MCF 10A (cell line): ENCODE results near the gene TAS2R30. TPM values are rescaled to one million over a fixed set of nuclear protein-coding genes. Genes with fewer than 3 reads are reported as not detected.

ENCODE experiments used
- BruUV-seq: library from RNA; stranded (reverse); fragments of 400-500 nt; replicated peaks from 2 replicates; lab custom pipeline; 2021; lab: Mats Ljungman, UMichigan
- CTCF ChIA-PET: fragments of 300-600 bp; sonication (Branson Sonifier 250); formaldehyde crosslinking; extraction: SDS; loops from one replicate; lab custom pipeline; 2021; ENCODE audit warnings: antibody characterized with exemption, inconsistent platforms; lab: Yijun Ruan, JAX
- POLR2A ChIA-PET: fragments of 300-600, 350-650 bp; sonication (Branson Sonifier 250); formaldehyde crosslinking; extraction: SDS; loops from one replicate; lab custom pipeline; 2020; ENCODE audit warnings: antibody characterized with exemption, inconsistent platforms; lab: Yijun Ruan, JAX
- DNase-seq: peaks from one replicate; pipeline ENCODE4 v3.0.0-alpha.2; 2018; ENCODE audit not compliant: unreplicated experiment
- H3K27ac Mint-ChIP-seq: one replicate; pipeline ENCODE4 v1.8.0; 2022; ENCODE audit warnings: mild to moderate bottlenecking, low read depth, mixed read lengths; ENCODE audit not compliant: unreplicated experiment
- H3K27me3 Mint-ChIP-seq: one replicate; pipeline ENCODE4 v1.8.0; 2022; ENCODE audit warnings: mixed read lengths; ENCODE audit not compliant: insufficient read depth, unreplicated experiment
- H3K36me3 Mint-ChIP-seq: one replicate; pipeline ENCODE4 v1.8.0; 2022; ENCODE audit warnings: mild to moderate bottlenecking, moderate library complexity, mixed read lengths; ENCODE audit not compliant: insufficient read depth, unreplicated experiment
- H3K4me1 Mint-ChIP-seq: one replicate; pipeline ENCODE4 v1.8.0; 2022; ENCODE audit warnings: mixed read lengths; ENCODE audit not compliant: insufficient read depth, unreplicated experiment
- H3K4me3 Mint-ChIP-seq: one replicate; pipeline ENCODE4 v1.8.0; 2022; ENCODE audit warnings: mild to moderate bottlenecking, moderate library complexity, mixed read lengths; ENCODE audit not compliant: unreplicated experiment
- H3K9me3 Mint-ChIP-seq: one replicate; pipeline ENCODE4 v1.8.0; 2022; ENCODE audit warnings: mixed read lengths; ENCODE audit not compliant: unreplicated experiment
- intact Hi-C: fragments of 100-400 bp; cut with micrococcal nuclease; formaldehyde crosslinking; loops from 2 replicates; pipeline ENCODE4 v1.14.1; 2022
- total RNA-seq: library from RNA; stranded (reverse); gene quantifications from 2 replicates; pipeline ENCODE4 v1.2.3, GENCODE V29; 2022
- TF ChIP-seq, protein P1 (sequence below): fragments of 200-600 bp; IDR thresholded peaks from one replicate; pipeline ENCODE4 v1.8.0; 2022; ENCODE audit warnings: antibody characterized with exemption, mild to moderate bottlenecking; ENCODE audit not compliant: unreplicated experiment

TAS2R30 gene
- total RNA-seq, 1 experiment from 2014 or later = 1.9 TPM

DNA sequence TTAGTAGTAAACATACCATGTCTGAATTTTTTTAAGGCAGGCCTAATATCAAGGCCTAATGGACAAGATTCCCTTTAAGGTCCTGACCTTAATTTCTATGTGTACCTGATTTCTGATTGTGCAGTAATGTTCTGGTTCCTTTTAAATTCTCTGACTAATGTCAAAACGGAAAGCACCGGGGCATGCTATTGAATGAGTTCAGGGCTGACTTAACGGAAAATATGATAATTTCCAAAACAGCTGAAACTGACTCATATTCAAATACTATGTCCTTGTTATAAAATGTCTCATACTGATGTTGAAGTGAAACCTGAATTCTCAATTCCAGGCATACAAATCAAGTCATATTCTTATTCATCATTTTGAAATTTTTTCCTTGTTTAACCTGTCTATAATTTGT lies 49.0 kb downstream of the TAS2R30 start:
- CTCF ChIA-PET = no interaction called here
- intact Hi-C loops = no loop called here
- Mint-ChIP-seq H3K27me3 (no peaks in the 10 kb centered on the region), H3K9me3 (no peaks in the 10 kb centered on the region), H3K27ac (no peak overlapping the region), H3K36me3 (no peaks in the 10 kb centered on the region), H3K4me1 (no peaks in the 10 kb centered on the region), H3K4me3 (no peak overlapping the region)
- DNase-seq = no peak
- TF ChIP-seq, protein P1, sequence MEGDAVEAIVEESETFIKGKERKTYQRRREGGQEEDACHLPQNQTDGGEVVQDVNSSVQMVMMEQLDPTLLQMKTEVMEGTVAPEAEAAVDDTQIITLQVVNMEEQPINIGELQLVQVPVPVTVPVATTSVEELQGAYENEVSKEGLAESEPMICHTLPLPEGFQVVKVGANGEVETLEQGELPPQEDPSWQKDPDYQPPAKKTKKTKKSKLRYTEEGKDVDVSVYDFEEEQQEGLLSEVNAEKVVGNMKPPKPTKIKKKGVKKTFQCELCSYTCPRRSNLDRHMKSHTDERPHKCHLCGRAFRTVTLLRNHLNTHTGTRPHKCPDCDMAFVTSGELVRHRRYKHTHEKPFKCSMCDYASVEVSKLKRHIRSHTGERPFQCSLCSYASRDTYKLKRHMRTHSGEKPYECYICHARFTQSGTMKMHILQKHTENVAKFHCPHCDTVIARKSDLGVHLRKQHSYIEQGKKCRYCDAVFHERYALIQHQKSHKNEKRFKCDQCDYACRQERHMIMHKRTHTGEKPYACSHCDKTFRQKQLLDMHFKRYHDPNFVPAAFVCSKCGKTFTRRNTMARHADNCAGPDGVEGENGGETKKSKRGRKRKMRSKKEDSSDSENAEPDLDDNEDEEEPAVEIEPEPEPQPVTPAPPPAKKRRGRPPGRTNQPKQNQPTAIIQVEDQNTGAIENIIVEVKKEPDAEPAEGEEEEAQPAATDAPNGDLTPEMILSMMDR = no peak
- POLR2A ChIA-PET = no interaction called here
- no TSS peak for BruUV-seq

Other genes starting within 250 kb of the TAS2R30 start
- gene TAS2R13, start 225.1 kb downstream of the TAS2R30 start, total RNA-seq = 0.68 and 0.93 TPM in 2 replicates
- gene PRH2, start 205.4 kb downstream of the TAS2R30 start, total RNA-seq = not detected in 2 replicates
- gene TAS2R14, start 195.4 kb downstream of the TAS2R30 start, total RNA-seq = 1.6 and 1.9 TPM in 2 replicates
- gene TAS2R50, start 147.7 kb downstream of the TAS2R30 start, total RNA-seq = 0.86 and 1.1 TPM in 2 replicates
- 1.1 and 1.8 TPM in 2 replicates for gene TAS2R20, start 136.3 kb downstream of the TAS2R30 start, total RNA-seq
- 2.7 and 3.4 TPM in 2 replicates for gene TAS2R19, start 112.0 kb downstream of the TAS2R30 start, total RNA-seq
- 1.9 and 2.0 TPM in 2 replicates for gene TAS2R31, start 103.2 kb downstream of the TAS2R30 start, total RNA-seq
- gene TAS2R46, start 72.3 kb downstream of the TAS2R30 start, total RNA-seq = 0.69 and 1.1 TPM in 2 replicates
- gene TAS2R43, start 42.3 kb downstream of the TAS2R30 start, total RNA-seq = not detected in 2 replicates
- 10.5 and 10.9 TPM in 2 replicates for gene SMIM10L1, start 36.5 kb upstream of the TAS2R30 start, total RNA-seq
- not detected in 2 replicates for gene TAS2R42, start 52.3 kb upstream of the TAS2R30 start, total RNA-seq
- not detected in 2 replicates for gene PRB3, start 135.1 kb upstream of the TAS2R30 start, total RNA-seq
- not detected in 2 replicates for gene PRB4, start 175.8 kb upstream of the TAS2R30 start, total RNA-seq